ENCODE measurements around the gene ERICH6.

ERICH6 gene

GRCh38 chr3:150741497-150742140 lies 37.9 kb upstream of the ERICH6 start:
- TF ChIP-seq, protein P1, sequence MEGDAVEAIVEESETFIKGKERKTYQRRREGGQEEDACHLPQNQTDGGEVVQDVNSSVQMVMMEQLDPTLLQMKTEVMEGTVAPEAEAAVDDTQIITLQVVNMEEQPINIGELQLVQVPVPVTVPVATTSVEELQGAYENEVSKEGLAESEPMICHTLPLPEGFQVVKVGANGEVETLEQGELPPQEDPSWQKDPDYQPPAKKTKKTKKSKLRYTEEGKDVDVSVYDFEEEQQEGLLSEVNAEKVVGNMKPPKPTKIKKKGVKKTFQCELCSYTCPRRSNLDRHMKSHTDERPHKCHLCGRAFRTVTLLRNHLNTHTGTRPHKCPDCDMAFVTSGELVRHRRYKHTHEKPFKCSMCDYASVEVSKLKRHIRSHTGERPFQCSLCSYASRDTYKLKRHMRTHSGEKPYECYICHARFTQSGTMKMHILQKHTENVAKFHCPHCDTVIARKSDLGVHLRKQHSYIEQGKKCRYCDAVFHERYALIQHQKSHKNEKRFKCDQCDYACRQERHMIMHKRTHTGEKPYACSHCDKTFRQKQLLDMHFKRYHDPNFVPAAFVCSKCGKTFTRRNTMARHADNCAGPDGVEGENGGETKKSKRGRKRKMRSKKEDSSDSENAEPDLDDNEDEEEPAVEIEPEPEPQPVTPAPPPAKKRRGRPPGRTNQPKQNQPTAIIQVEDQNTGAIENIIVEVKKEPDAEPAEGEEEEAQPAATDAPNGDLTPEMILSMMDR (conservative IDR thresholded peaks at IDR 0.05; ENCODE audit: control insufficient read depth, insufficient read depth, low read depth, low read length) = no peak
- DNase-seq (ENCODE audit: low read depth) = no peak

DNA sequence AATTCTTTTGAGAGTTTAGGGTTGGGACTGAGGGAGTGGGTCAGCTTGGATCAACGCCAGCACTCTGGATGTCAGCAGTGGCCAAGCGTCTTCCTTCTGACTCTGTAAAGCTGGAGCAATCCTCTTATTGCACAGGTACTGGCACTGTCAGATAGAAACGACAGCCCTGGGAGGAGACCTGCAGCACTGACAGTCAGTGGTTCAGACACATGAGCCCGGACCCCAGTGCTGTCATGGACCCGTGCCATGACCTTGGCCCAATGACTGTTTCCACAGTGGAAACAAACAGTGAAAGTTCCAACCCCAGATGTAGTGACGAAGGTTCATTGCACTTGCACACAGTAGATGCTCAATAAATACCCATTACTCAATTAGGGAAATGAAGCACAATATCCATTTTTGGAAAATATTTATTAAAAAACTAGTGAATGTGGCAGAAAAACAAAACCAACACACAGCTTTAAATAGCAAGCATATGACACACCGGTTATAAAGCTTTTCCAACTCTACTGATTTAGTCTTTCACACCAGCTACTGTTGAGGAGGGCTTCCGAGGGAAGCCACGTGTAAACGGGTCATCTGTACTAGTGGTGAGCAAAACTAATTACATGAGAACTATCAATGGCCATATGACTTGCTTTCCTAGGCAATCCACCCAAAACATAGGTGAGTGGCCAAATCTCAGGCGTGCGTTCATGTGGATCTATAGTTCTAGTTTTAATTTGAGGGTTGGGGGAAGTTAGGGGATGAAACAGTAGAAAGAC lies 37.2 kb upstream of the ERICH6 start:
- H3K4me3 ChIP-seq (ENCODE audit: control insufficient read depth, low read depth, low read length) = no peak overlapping the region
- DNase-seq (ENCODE audit: low read depth) = no peak
- TF ChIP-seq, protein P1 (conservative IDR thresholded peaks at IDR 0.05; ENCODE audit: control insufficient read depth, insufficient read depth, low read depth, low read length) = no peak

More at GRCh38 chr3:150741497-150742140, 37.9 kb upstream of the ERICH6 start:
- H3K4me3 ChIP-seq (ENCODE audit: control insufficient read depth, low read depth, low read length) = no peak overlapping the region

GRCh38 chr3:150739877-150740645 lies 36.3 kb upstream of the ERICH6 start:
- no peak overlapping the region for H3K4me3 ChIP-seq (ENCODE audit: control insufficient read depth, low read depth, low read length)
- TF ChIP-seq, protein P1 (conservative IDR thresholded peaks at IDR 0.05; ENCODE audit: control insufficient read depth, insufficient read depth, low read depth, low read length) = no peak
- DNase-seq (ENCODE audit: low read depth) = no peak

GRCh38 chr3:150739200-150739863 lies 35.6 kb upstream of the ERICH6 start:
- H3K4me3 ChIP-seq (ENCODE audit: control insufficient read depth, low read depth, low read length) = no peak overlapping the region
- TF ChIP-seq, protein P1 (conservative IDR thresholded peaks at IDR 0.05; ENCODE audit: control insufficient read depth, insufficient read depth, low read depth, low read length) = no peak
- DNase-seq (ENCODE audit: low read depth) = no peak

GRCh38 chr3:150738688-150739087 lies 35.0 kb upstream of the ERICH6 start:
- TF ChIP-seq, protein P1 (conservative IDR thresholded peaks at IDR 0.05; ENCODE audit: control insufficient read depth, insufficient read depth, low read depth, low read length) = no peak
- DNase-seq (ENCODE audit: low read depth) = peak; percentile 47

More at GRCh38 chr3:150738688-150739087, 35.0 kb upstream of the ERICH6 start:
- H3K4me3 ChIP-seq (ENCODE audit: control insufficient read depth, low read depth, low read length) = no peak overlapping the region

Data from fibroblast of mammary gland (primary cell).